ENCODE results near the gene GUF1.

Gene GUF1

GRCh38 chr4:44701037-44701436 is 22.8 kb downstream of the GUF1 start:
- TF ChIP-seq, protein P1, sequence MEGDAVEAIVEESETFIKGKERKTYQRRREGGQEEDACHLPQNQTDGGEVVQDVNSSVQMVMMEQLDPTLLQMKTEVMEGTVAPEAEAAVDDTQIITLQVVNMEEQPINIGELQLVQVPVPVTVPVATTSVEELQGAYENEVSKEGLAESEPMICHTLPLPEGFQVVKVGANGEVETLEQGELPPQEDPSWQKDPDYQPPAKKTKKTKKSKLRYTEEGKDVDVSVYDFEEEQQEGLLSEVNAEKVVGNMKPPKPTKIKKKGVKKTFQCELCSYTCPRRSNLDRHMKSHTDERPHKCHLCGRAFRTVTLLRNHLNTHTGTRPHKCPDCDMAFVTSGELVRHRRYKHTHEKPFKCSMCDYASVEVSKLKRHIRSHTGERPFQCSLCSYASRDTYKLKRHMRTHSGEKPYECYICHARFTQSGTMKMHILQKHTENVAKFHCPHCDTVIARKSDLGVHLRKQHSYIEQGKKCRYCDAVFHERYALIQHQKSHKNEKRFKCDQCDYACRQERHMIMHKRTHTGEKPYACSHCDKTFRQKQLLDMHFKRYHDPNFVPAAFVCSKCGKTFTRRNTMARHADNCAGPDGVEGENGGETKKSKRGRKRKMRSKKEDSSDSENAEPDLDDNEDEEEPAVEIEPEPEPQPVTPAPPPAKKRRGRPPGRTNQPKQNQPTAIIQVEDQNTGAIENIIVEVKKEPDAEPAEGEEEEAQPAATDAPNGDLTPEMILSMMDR (IDR thresholded peaks at IDR 0.05; ENCODE audit: extremely low read depth, missing control alignments), result no peak
- no peak for DNase-seq (ENCODE audit: low spot score)

- DNase-seq (ENCODE audit: low spot score), result no peak
- TF ChIP-seq, protein P1 (IDR thresholded peaks at IDR 0.05; ENCODE audit: extremely low read depth, missing control alignments), result no peak
These were observed 26.5 kb downstream of the GUF1 start for GRCh38 chr4:44704673-44705072.

- DNase-seq (ENCODE audit: low spot score), result no peak
- TF ChIP-seq, protein P1 (IDR thresholded peaks at IDR 0.05; ENCODE audit: extremely low read depth, missing control alignments), result no peak
These were observed 34.9 kb downstream of the GUF1 start for GRCh38 chr4:44713125-44713524.

- DNase-seq (ENCODE audit: low spot score), result no peak
- TF ChIP-seq, protein P1 (IDR thresholded peaks at IDR 0.05; ENCODE audit: extremely low read depth, missing control alignments), result no peak
These were observed 38.4 kb downstream of the GUF1 start for GRCh38 chr4:44716597-44716996.

GRCh38 chr4:44720371-44720770 is 42.2 kb downstream of the GUF1 start:
- TF ChIP-seq, protein P1 (IDR thresholded peaks at IDR 0.05; ENCODE audit: extremely low read depth, missing control alignments), result no peak
- no peak for DNase-seq (ENCODE audit: low spot score)

DNA sequence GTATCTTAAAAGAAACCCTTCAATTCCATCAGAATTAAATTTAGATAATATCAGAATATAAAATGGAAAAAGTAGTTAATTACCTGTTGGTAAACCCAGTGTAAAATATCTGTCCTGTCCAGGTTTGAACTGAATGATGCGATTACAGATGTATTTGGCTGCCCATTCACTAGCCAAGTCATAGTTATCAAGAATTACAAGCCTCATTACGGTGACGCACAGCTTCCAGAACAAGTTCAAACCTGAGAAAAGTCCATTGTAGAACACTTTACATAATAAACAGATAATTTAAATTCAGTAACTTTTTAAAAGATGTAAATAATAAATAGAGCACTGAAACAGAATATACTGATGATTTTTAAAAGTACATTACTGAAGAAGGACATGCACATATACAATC is 43.8 kb downstream of the GUF1 start:
- TF ChIP-seq, protein P1 (IDR thresholded peaks at IDR 0.05; ENCODE audit: extremely low read depth, missing control alignments), result no peak
- no peak for DNase-seq (ENCODE audit: low spot score)

GRCh38 chr4:44725166-44725565 is 46.9 kb downstream of the GUF1 start:
- TF ChIP-seq, protein P1 (IDR thresholded peaks at IDR 0.05; ENCODE audit: extremely low read depth, missing control alignments), result no peak
- no peak for DNase-seq (ENCODE audit: low spot score)
